ENCODE measurements around the gene GSX2. TPM values are rescaled to one million over a fixed set of nuclear protein-coding genes. Genes with fewer than 3 reads are reported as not detected.

Gene GSX2
- total RNA-seq (2021; ENCODE audit: unreplicated experiment): not detected
- polyA plus RNA-seq (2012): not detected in 2 replicates
- not detected for Bru-seq, nascent RNA
- not detected for BruChase-seq, experiment 1, labeled RNA remaining after a 6-hour chase
- not detected for BruChase-seq, experiment 2, labeled RNA remaining after a 2-hour chase
- long read RNA-seq: 0 reads

DNA sequence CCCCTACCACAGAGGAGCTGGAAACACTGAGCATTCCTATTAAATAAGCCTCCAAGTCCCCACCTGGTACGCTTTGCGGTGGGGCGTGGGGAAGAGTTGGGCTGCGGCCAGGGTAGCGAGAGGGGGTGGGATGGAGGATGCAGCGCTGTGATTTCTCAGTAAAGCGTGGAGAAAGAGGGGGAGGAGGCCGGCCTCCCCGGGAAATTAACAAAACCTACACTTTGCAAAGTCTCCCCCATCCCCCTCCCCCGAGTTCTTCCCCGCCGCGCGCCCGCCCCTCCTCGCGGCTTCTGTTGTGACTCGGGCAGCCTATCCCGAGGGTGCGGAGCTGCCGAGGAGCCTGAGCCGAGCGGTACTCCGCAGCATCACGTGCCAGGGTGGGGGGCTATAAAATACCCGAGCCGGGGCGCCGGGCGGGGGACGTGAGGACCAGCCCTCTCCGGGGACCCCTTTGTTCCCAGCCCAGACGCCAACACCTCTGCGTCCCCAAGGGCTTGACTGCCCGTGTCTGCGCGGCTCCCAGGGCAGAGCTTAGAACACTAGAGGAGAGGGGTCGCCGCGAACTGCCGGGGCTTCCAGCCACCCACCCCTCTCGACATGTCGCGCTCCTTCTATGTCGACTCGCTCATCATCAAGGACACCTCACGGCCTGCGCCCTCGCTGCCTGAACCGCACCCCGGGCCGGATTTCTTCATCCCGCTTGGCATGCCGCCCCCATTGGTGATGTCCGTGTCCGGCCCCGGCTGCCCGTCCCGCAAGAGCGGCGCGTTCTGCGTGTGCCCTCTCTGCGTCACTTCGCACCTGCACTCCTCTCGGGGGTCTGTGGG, at the start of gene GSX2:
TSS of gene GSX2 (plus strand) at position 416 of the 827 bp plus-strand sequence. CDS start at position 598, 182 bp downstream.
- Histone ChIP-seq H3K79me2 (ENCODE audit: insufficient read depth, low read length) (no peaks in the 10 kb centered on the region), H3K4me2 (ENCODE audit: low read length) (no peak within 1 kb of the TSS), H3K36me3 (ENCODE audit: control insufficient read depth in 1 of 2, insufficient read depth in 2 of 2, low read length in 2 of 2) (no peaks in the 10 kb centered on the region), H3K27me3 (ENCODE audit: insufficient read depth, low read length) (peaks cover 30% of the 10 kb centered on the region), H3K4me3 (replicated peaks in 1 of 2; ENCODE audit: low read depth in 1 of 2, low read length in 2 of 2) (no peak within 1 kb of the TSS), H2AFZ (ENCODE audit: low read depth, low read length, poor library complexity, severe bottlenecking) (no peak within 1 kb of the TSS), H4K20me1 (ENCODE audit: insufficient read depth) (no peaks in the 10 kb centered on the region), H3K9me2 (ENCODE audit: insufficient read depth) (no peaks in the 10 kb centered on the region), H3K4me1 (ENCODE audit: control insufficient read depth in 1 of 2, insufficient read depth in 2 of 2, low read length in 2 of 2) (no peaks in the 10 kb centered on the region), H3K9ac (ENCODE audit: low read length) (no peak within 1 kb of the TSS), H3K27ac (ENCODE audit: low read depth, low read length) (no peak within 1 kb of the TSS), H3K9me3 (ENCODE audit: control insufficient read depth in 1 of 2, insufficient read depth in 1 of 2, low read depth in 1 of 2, low read length in 2 of 2) (no peaks in the 10 kb centered on the region)
- RAD21 ChIA-PET (ENCODE audit: low non-redundant PET in 1 of 2, low total read pairs in 2 of 2, uncharacterized antibody in 2 of 2, unreplicated experiment in 2 of 2): no interaction called here
- POLR2A ChIA-PET: no interaction called here
- intact Hi-C loops (cut with micrococcal nuclease): no loop called here
- no TSS peak for BruUV-seq (replicated peaks)
- TF ChIP-seq SP1 (IDR thresholded peaks at IDR 0.05; ENCODE audit: low read depth) (no peak), EGR1 (IDR thresholded peaks at IDR 0.05; ENCODE audit: low read depth) (no peak), JUND (IDR thresholded peaks at IDR 0.05) (no peak), ZNF274 (IDR thresholded peaks at IDR 0.05; ENCODE audit: low read depth, low read length) (no peak), POLR2AphosphoS5 (IDR thresholded peaks at IDR 0.05; ENCODE audit: low read depth, low read length) (no peak), EZH2 (IDR thresholded peaks at IDR 0.05) (no peak), TCF7L2 (IDR thresholded peaks at IDR 0.05; ENCODE audit: borderline replicate concordance, extremely low read depth, insufficient read depth, insufficient read length) (no peak), CEBPB (IDR thresholded peaks at IDR 0.05; ENCODE audit: low read depth) (no peak), CBX3 (IDR thresholded peaks at IDR 0.05; ENCODE audit: low read depth) (no peak), SIN3A (IDR thresholded peaks at IDR 0.05; ENCODE audit: low read depth) (no peak), SRF (IDR thresholded peaks at IDR 0.05; ENCODE audit: low read depth) (no peak), FOSL1 (IDR thresholded peaks at IDR 0.05; ENCODE audit: low read depth) (no peak), ELF1 (IDR thresholded peaks at IDR 0.05; ENCODE audit: borderline replicate concordance, low read depth) (no peak), EZH2phosphoT487 (IDR thresholded peaks at IDR 0.05; ENCODE audit: borderline replicate concordance) (no peak), POLR2A (IDR thresholded peaks at IDR 0.05; ENCODE audit: borderline replicate concordance, extremely low read depth, insufficient read depth, insufficient read length) (no peak)
- TF ChIP-seq, protein P1, sequence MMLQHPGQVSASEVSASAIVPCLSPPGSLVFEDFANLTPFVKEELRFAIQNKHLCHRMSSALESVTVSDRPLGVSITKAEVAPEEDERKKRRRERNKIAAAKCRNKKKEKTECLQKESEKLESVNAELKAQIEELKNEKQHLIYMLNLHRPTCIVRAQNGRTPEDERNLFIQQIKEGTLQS (IDR thresholded peaks at IDR 0.05): no peak
- TF ChIP-seq, protein P2, sequence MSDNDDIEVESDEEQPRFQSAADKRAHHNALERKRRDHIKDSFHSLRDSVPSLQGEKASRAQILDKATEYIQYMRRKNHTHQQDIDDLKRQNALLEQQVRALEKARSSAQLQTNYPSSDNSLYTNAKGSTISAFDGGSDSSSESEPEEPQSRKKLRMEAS (IDR thresholded peaks at IDR 0.05): no peak
- TF ChIP-seq, protein P3, sequence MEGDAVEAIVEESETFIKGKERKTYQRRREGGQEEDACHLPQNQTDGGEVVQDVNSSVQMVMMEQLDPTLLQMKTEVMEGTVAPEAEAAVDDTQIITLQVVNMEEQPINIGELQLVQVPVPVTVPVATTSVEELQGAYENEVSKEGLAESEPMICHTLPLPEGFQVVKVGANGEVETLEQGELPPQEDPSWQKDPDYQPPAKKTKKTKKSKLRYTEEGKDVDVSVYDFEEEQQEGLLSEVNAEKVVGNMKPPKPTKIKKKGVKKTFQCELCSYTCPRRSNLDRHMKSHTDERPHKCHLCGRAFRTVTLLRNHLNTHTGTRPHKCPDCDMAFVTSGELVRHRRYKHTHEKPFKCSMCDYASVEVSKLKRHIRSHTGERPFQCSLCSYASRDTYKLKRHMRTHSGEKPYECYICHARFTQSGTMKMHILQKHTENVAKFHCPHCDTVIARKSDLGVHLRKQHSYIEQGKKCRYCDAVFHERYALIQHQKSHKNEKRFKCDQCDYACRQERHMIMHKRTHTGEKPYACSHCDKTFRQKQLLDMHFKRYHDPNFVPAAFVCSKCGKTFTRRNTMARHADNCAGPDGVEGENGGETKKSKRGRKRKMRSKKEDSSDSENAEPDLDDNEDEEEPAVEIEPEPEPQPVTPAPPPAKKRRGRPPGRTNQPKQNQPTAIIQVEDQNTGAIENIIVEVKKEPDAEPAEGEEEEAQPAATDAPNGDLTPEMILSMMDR (IDR thresholded peaks at IDR 0.05 in 2 of 3, conservative IDR thresholded peaks at IDR 0.05 in 1 of 3; ENCODE audit: borderline replicate concordance in 1 of 3, insufficient read depth in 1 of 3, low read depth in 2 of 3, low read length in 2 of 3): no peak
- TF ChIP-seq, protein P4, sequence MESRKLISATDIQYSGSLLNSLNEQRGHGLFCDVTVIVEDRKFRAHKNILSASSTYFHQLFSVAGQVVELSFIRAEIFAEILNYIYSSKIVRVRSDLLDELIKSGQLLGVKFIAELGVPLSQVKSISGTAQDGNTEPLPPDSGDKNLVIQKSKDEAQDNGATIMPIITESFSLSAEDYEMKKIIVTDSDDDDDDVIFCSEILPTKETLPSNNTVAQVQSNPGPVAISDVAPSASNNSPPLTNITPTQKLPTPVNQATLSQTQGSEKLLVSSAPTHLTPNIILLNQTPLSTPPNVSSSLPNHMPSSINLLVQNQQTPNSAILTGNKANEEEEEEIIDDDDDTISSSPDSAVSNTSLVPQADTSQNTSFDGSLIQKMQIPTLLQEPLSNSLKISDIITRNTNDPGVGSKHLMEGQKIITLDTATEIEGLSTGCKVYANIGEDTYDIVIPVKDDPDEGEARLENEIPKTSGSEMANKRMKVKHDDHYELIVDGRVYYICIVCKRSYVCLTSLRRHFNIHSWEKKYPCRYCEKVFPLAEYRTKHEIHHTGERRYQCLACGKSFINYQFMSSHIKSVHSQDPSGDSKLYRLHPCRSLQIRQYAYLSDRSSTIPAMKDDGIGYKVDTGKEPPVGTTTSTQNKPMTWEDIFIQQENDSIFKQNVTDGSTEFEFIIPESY (IDR thresholded peaks at IDR 0.05; ENCODE audit: extremely low read depth, insufficient replicate concordance, low read length): no peak
- DNase-seq (ENCODE audit: low read depth, low spot score) (no peak), ATAC-seq (no peak)
- CTCF ChIA-PET: interaction anchor here (0.6 kb wide), 1 partner anchor 20 kb away, joined by 3 read pairs; no protein-coding TSS in a partner anchor

Data from HCT116 (cell line).